Erythroblast (primary cell): ENCODE data around the gene CDCP2.

Experiments used
- GATA1 ChIP-seq: IDR thresholded peaks from 2 replicates; pipeline ENCODE4 v1.6.1; 2011; ENCODE audit warnings: low read depth, mild to moderate bottlenecking, control low read depth, low read length, moderate library complexity
- POLR2A ChIP-seq: IDR thresholded peaks from 2 replicates; pipeline ENCODE4 v1.6.1; 2011; ENCODE audit warnings: mild to moderate bottlenecking, low read length

DNA sequence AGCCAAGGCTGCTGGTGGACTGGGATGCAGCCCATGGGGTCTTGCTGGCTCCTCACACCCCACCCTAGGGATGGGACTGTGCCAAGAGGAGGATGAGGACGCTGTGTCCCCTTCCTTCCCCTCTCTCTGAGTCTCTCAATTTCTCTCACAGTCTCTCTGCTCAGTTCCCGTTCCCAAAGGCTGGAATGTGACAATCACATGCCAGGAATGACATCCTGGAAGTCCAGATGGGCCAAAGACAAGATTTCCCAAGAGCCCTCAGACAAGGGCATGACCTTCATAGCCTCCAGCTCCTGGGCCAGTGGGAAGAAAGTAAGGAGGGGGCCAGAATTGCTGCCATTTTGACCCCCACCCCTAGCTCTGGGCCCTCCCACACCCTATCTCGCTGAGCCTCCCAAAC, 7.6 kb upstream of the CDCP2 start:
- TF ChIP-seq POLR2A (no peak), GATA1 (no peak)
